HCT116 (cell line): ENCODE results near the gene CGA. TPM values are rescaled to one million over a fixed set of nuclear protein-coding genes. Genes with fewer than 3 reads are reported as not detected.

ENCODE experiments used
- ATAC-seq: fragments of 200-7000 bp; cut with Tn5 transposase; 2 replicates; pipeline ENCODE4 v1.9.1; 2020; ENCODE audit warnings: mild to moderate bottlenecking, moderate library complexity
- BruUV-seq: library from RNA; stranded (reverse); fragments of 400-500 nt; replicated peaks from 2 replicates; lab custom pipeline; 2021; lab: Mats Ljungman, UMichigan
- CTCF ChIA-PET: fragments of 300-600 bp; sonication (Branson Sonifier 250); formaldehyde crosslinking; loops from one replicate; lab custom pipeline; 2021; ENCODE audit warnings: antibody characterized with exemption; lab: Charles Lee
- POLR2A ChIA-PET: fragments of 300-600, 350-600 bp; sonication (Branson Sonifier 250); formaldehyde crosslinking; loops from one replicate; lab custom pipeline; 2021; ENCODE audit warnings: antibody characterized with exemption; lab: Charles Lee
- RAD21 ChIA-PET, 2 experiments: fragments of 300-600 bp; sonication (Branson Sonifier 250); formaldehyde crosslinking; loops; one replicate each; lab custom pipeline; 2023; ENCODE audit warnings: low total read pairs in 2 of 2; ENCODE audit not compliant: uncharacterized antibody in 2 of 2, unreplicated experiment in 2 of 2, low non-redundant PET in 1 of 2; lab: Charles Lee
- DNase-seq: peaks from one replicate; pipeline ENCODE4 v3.0.0-alpha.2; 2010; ENCODE audit warnings: low read depth, low spot score
- H2AFZ ChIP-seq: fragments of 200-600 bp; shearing (Covaris generic), sonication (generic); 2 replicates; pipeline ENCODE4 v1.6.1; 2017; ENCODE audit warnings: low read depth, mixed run types, mixed read lengths, antibody characterized with exemption, low read length; ENCODE audit not compliant: poor library complexity, severe bottlenecking
- H3K27ac ChIP-seq: 2 replicates; pipeline ENCODE4 v1.5.1; 2012; ENCODE audit warnings: low read depth, low read length
- H3K27me3 ChIP-seq: fragments of 200-600 bp; sonication (generic); 2 replicates; pipeline ENCODE4 v1.6.1; 2016; ENCODE audit warnings: mixed run types, low read length, mixed read lengths; ENCODE audit not compliant: insufficient read depth
- H3K36me3 ChIP-seq, 2 experiments: fragments of 200-500 bp in 1 of 2; fragments of 200-600 bp in 1 of 2; sonication (Bioruptor generic) in 1 of 2; sonication (generic) in 1 of 2; 2 replicates each; pipeline versions ENCODE4 v1.5.1 to v1.6.1; 2014 to 2016; ENCODE audit warnings: low read length in 2 of 2, inconsistent platforms in 1 of 2, mixed read lengths in 1 of 2, mixed run types in 1 of 2; ENCODE audit not compliant: insufficient read depth in 2 of 2, control insufficient read depth in 1 of 2
- H3K4me1 ChIP-seq, 2 experiments: fragments of 200-600 bp in 1 of 2; sonication (generic) in 1 of 2; 2 replicates each; pipeline versions ENCODE4 v1.5.1 to v1.6.1; 2012 to 2017; ENCODE audit warnings: low read length in 2 of 2, inconsistent platforms in 1 of 2, mild to moderate bottlenecking in 1 of 2, mixed read lengths in 1 of 2, mixed run types in 1 of 2, moderate library complexity in 1 of 2; ENCODE audit not compliant: insufficient read depth in 2 of 2, control insufficient read depth in 1 of 2
- H3K4me2 ChIP-seq: fragments of 200-600 bp; sonication (generic); 2 replicates; pipeline ENCODE4 v1.6.1; 2017; ENCODE audit warnings: mixed run types, low read length, mixed read lengths
- H3K4me3 ChIP-seq, 2 experiments: fragments of 200-600 bp in 1 of 2; sonication (generic) in 1 of 2; replicated peaks in 1 of 2; 2 replicates each; pipeline ENCODE4 v1.5.1; 2011 to 2016; ENCODE audit warnings: low read length in 2 of 2, control low read depth in 1 of 2, low read depth in 1 of 2, mild to moderate bottlenecking in 1 of 2, mixed read lengths in 1 of 2, mixed run types in 1 of 2
- H3K79me2 ChIP-seq: fragments of 200-600 bp; sonication (generic); 2 replicates; pipeline ENCODE4 v1.6.1; 2017; ENCODE audit warnings: mild to moderate bottlenecking, mixed run types, low read length, moderate library complexity, mixed read lengths; ENCODE audit not compliant: insufficient read depth
- H3K9ac ChIP-seq: fragments of 200-600 bp; sonication (generic); 2 replicates; pipeline ENCODE4 v1.6.1; 2016; ENCODE audit warnings: low read length, mixed read lengths
- H3K9me2 ChIP-seq: fragments of 200-600 bp; sonication (generic), shearing (Covaris generic); 2 replicates; pipeline ENCODE4 v1.6.1; 2017; ENCODE audit warnings: mixed run types, mild to moderate bottlenecking, moderate library complexity; ENCODE audit not compliant: insufficient read depth
- H3K9me3 ChIP-seq, 2 experiments: fragments of 200-500 bp in 1 of 2; fragments of 200-600 bp in 1 of 2; sonication (Bioruptor generic) in 1 of 2; sonication (generic) in 1 of 2; 2 replicates each; pipeline ENCODE4 v1.6.1; 2014 to 2017; ENCODE audit warnings: low read length in 2 of 2, mixed read lengths in 2 of 2, inconsistent platforms in 1 of 2, low read depth in 1 of 2, mild to moderate bottlenecking in 1 of 2, mixed run types in 1 of 2, moderate library complexity in 1 of 2; ENCODE audit not compliant: control insufficient read depth in 1 of 2, insufficient read depth in 1 of 2
- H4K20me1 ChIP-seq: fragments of 200-600 bp; sonication (generic), shearing (Covaris generic); 2 replicates; pipeline ENCODE4 v1.6.1; 2017; ENCODE audit warnings: mixed run types, mild to moderate bottlenecking, moderate library complexity; ENCODE audit not compliant: insufficient read depth
- CBX3 ChIP-seq: IDR thresholded peaks from 2 replicates; pipeline ENCODE4 v1.6.1; 2012; ENCODE audit warnings: low read depth
- CTCF ChIP-seq, 3 experiments: fragments of 200-600 bp in 1 of 3; sonication (generic) in 1 of 3; IDR thresholded peaks in 2 of 3; conservative IDR thresholded peaks in 1 of 3; 2 replicates each; pipeline ENCODE4 v1.5.1; 2012 to 2017; ENCODE audit warnings: low read depth in 2 of 3, low read length in 2 of 3, antibody characterized with exemption in 1 of 3, borderline replicate concordance in 1 of 3, control low read depth in 1 of 3, mild to moderate bottlenecking in 1 of 3, mixed read lengths in 1 of 3, mixed run types in 1 of 3, moderate library complexity in 1 of 3; ENCODE audit not compliant: insufficient read depth in 1 of 3
- FOSL1 ChIP-seq: IDR thresholded peaks from 2 replicates; pipeline ENCODE4 v1.6.1; 2012; ENCODE audit warnings: low read depth
- MAX ChIP-seq: IDR thresholded peaks from 2 replicates; pipeline ENCODE4 v1.6.1; 2012
- RAD21 ChIP-seq: IDR thresholded peaks from 2 replicates; pipeline ENCODE4 v1.6.1; 2012; ENCODE audit warnings: low read depth, mild to moderate bottlenecking
- SIN3A ChIP-seq: IDR thresholded peaks from 2 replicates; pipeline ENCODE4 v1.6.1; 2012; ENCODE audit warnings: low read depth
- SRF ChIP-seq: IDR thresholded peaks from 2 replicates; pipeline ENCODE4 v1.6.1; 2012; ENCODE audit warnings: low read depth
- TCF7L2 ChIP-seq: IDR thresholded peaks from 2 replicates; pipeline ENCODE4 v1.7.0; 2011; ENCODE audit warnings: borderline replicate concordance, inconsistent platforms; ENCODE audit not compliant: insufficient read depth, insufficient read length; ENCODE audit errors: extremely low read depth
- YY1 ChIP-seq: IDR thresholded peaks from 2 replicates; pipeline ENCODE4 v1.6.1; 2011; ENCODE audit warnings: low read length, low read depth, moderate library complexity, mild to moderate bottlenecking; ENCODE audit not compliant: insufficient replicate concordance; ENCODE audit errors: extremely low read depth
- ZNF274 ChIP-seq: fragments of 200-500 bp; sonication (Bioruptor generic); IDR thresholded peaks from 2 replicates; pipeline ENCODE4 v1.6.1; 2014; ENCODE audit warnings: mild to moderate bottlenecking, low read depth, low read length, inconsistent platforms
- intact Hi-C: fragments of 100-400 bp; cut with micrococcal nuclease; formaldehyde crosslinking; loops from 2 replicates; pipeline ENCODE4 v1.10.0; 2022
- total RNA-seq: library from RNA; stranded (reverse); gene quantifications from one replicate; pipeline ENCODE4 v1.2.1, GENCODE V29; 2021; ENCODE audit not compliant: unreplicated experiment

CGA gene
- total RNA-seq, 1 experiment from 2014 or later: not detected

GRCh38 chr6:87078983-87079616 is 15.8 kb downstream of the CGA start:
- H3K79me2 ChIP-seq: no peaks in the 10 kb centered on the region
- H3K27ac ChIP-seq: no peak overlapping the region
- ATAC-seq: peak; percentile 100
- DNase-seq: peak; percentile 79
- H3K9me3 ChIP-seq: no peaks in the 10 kb centered on the region
- intact Hi-C loops: loop anchor here (10.0 kb wide), 1 partner anchor 156 kb away; no protein-coding TSS in a partner anchor
- ChIA-PET POLR2A (no interaction called here), RAD21 (no interaction called here), CTCF (interaction anchor here (0.7 to 2.3 kb wide), 22 partner anchors 9 to 314 kb away, joined by 3 to 22 read pairs (median 4); partner anchors contain the start of gene CGA)
- peaks cover 14% of the 10 kb centered on the region; the same call in 1 of the 2 replicates for H3K27me3 ChIP-seq
- no peaks in the 10 kb centered on the region for H3K9me2 ChIP-seq
- no peaks in the 10 kb centered on the region for H3K4me1 ChIP-seq
- TF ChIP-seq FOSL1 (no peak), TCF7L2 (no peak), CBX3 (peak; percentile 37; the same call in 1 of the 2 replicates), SIN3A (no peak), YY1 (peak; percentile 41), ZNF274 (no peak), RAD21 (peak; percentile 46; the same call in 1 of the 2 replicates), SRF (no peak), CTCF (IDR thresholded peaks at IDR 0.05 in 2 of 3, conservative IDR thresholded peaks at IDR 0.05 in 1 of 3; ENCODE audit: borderline replicate concordance in 1 of 3, insufficient read depth in 1 of 3, low read depth in 2 of 3, low read length in 2 of 3) (peak; percentile 40 to 99 (median 94); a peak in 5 of 6 replicates), MAX (0 out of 2 replicates have a peak, but pooled peaks have one; percentile 35)
- no peak overlapping the region for H3K9ac ChIP-seq
- no TSS peak for BruUV-seq
- peak overlapping the region; percentile 16 for H2AFZ ChIP-seq
- no peak overlapping the region for H3K4me2 ChIP-seq
- no peaks in the 10 kb centered on the region for H3K36me3 ChIP-seq
- H3K4me3 ChIP-seq: no peak overlapping the region
- H4K20me1 ChIP-seq: no peaks in the 10 kb centered on the region
